HG03457 (cell line): ENCODE results near the gene CRACR2B.

Source experiments
- ATAC-seq: cut with Tn5 transposase; IDR thresholded peaks from one replicate; pipeline ENCODE4 v1.9.1; 2021; ENCODE audit warnings: moderate number of reproducible peaks; ENCODE audit not compliant: unreplicated experiment

Gene CRACR2B

DNA sequence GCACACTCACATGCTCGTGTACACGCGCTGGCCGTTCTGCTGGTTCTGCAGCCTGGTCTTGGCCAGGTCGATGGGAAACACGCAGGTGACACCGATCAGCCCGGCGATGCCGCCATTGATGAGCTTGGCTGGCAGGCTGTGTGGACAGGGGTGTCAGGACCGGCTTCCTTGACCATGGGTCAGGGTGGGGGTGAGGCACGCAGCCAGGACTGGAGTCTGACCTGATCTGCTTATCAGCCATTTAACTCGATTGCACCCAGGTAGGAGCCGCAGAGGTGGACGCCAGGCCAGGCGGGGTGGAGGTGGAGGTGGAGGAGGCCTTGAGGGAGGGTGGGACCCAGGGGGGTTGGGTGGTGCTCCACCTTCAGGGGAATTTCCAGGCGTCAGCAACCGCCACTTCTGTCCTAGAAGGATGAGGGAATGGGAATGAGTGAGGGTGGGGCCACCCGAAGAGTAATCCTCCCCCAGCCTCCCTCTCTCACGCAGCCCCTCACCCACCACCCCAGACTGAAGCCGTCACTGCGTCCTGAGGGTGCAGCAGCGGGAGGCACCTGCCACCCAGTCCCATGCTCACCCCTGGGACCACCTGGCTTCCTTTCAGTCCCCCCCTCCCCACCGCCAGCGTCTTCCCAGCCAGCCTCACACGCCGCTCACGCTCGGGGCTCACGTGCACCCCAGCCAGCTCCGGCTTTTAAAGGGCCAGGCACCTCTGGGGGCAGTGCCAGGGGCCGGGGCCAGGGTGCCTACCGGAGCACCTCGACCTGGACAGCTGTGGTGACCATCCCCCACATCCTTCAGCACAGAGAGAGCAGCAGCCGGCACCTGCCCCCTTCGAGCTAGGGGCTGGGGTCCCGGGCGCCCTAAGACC, 32.7 kb upstream of the CRACR2B start:
- no peak for ATAC-seq

DNA sequence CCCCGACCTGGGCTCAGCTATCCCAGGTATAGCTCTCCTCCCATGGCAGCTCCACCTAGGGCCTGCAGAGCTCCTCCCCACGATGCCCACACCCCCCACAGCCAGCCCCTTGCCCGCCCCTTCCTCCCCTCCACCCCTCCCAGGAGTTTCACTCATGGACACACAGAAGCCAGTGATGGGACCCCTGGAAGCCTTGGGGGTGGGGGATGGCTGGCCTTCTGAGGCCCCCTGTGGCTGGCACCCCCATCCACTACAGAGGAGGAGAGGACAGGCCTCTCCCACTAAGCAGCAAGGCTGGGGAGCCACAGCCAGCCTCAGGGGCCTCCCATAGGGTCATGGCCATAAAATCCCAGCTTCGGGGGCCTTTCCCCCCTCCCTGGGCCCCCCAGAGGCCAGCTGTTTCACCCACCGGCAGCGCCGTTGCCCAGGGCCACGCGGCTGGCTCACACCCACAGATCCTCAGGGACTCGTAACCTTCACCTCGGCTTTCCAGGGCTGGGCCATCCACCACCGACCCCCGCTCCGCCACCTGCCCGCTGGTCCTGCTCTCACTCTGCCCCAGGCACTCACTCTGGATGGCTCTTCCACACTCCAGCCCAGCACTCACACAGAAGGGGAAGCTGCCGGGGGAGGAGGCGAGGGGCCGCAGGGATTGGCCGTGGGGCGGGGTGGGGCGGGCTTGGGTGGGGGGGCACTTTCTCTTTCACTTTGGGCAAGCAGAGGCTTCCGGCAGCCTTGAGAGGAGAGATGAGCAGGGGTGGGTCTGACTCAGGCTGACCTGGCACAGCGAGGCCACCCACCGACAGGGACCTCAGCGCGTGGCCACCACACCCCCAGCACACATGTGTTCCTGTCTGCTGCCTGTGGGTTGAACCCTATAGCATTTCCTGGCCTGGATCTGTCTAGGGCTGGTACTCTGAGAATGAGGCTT, 31.8 kb upstream of the CRACR2B start:
- no peak for ATAC-seq

GRCh38 chr11:796565-797295, 31.0 kb upstream of the CRACR2B start:
- ATAC-seq = no peak

DNA sequence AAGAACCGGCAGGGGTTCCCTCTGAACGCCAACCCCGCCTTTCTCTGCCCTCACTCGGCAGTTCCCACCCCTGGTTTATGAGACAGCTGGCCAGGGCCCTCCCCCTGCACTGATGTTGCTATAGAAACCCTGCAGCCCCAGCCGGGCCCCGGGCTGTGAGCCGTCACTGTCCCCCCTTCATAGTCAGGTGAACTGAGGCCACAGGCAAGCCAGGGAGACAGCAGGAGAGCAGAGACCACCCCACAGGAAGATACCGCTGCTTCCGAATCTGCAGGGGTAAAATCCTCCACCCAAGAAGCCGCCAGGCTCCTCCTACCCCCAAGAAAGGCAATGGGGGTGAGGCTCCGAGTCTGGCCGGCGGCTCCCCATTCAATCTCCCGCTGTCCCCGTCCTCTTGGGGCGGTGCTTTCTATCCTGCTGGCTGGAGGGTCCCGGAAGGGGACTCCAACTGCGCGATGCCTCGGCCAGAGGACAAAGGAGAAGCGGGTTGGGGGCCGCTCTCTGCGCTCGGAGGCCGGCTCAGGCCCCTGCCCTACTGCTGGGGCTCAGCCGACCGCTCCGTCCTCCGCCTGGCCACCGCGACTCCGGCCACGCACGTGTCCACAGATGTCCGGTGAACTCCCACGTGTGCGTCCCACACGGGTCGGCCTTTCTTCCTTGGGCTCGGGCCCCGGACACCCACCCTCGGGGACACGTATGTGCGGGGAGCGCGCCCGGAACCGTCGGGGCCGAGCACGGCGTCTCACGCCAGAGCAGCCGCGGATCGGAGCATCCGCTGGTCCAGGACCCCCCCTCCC, 30.2 kb upstream of the CRACR2B start:
- peak; percentile 26 for ATAC-seq

DNA sequence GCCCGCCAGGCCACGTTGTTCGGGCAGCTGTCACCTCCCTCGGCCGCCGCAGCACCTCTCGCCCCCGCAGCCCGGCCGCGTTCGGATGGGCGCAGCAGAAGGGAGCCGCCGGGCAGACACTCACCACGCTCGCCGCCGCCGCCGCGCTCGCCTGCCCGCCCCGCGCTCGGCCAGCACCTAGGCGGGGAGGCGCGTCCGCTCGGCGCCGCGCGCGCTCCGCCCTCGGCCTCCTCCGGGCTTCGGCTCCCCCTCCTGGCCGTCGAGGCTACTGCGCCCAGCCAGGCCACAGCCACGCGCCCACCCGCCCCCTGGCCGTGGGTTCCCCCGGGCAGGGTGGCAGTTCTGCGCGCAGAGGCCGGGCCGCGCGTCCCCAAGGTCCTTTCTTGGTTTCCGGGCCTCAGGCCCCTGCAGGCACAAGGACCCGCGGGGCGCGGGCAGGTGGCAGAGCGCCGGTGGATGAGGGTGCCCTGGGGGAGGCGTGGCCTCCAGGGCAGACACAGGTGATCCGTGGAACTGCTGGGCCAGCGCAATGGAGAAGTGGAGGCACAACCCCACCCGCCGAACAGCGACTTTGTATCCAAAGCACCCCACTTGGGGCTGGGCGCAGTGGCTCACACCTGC, 29.5 kb upstream of the CRACR2B start, which contains the start of gene SLC25A22:
Gene SLC25A22, minus strand, starts transcription at position 189 of the 621 bp plus-strand sequence. CDS start 3,275 bp downstream, outside the sequence.
- ATAC-seq = peak; percentile 35

- no peak for ATAC-seq
These were observed 27.9 kb upstream of the CRACR2B start for GRCh38 chr11:799641-800316.

GRCh38 chr11:800473-800872, 27.2 kb upstream of the CRACR2B start:
- ATAC-seq = no peak

- ATAC-seq = no peak
These were observed 26.5 kb upstream of the CRACR2B start for GRCh38 chr11:801097-801780.

DNA sequence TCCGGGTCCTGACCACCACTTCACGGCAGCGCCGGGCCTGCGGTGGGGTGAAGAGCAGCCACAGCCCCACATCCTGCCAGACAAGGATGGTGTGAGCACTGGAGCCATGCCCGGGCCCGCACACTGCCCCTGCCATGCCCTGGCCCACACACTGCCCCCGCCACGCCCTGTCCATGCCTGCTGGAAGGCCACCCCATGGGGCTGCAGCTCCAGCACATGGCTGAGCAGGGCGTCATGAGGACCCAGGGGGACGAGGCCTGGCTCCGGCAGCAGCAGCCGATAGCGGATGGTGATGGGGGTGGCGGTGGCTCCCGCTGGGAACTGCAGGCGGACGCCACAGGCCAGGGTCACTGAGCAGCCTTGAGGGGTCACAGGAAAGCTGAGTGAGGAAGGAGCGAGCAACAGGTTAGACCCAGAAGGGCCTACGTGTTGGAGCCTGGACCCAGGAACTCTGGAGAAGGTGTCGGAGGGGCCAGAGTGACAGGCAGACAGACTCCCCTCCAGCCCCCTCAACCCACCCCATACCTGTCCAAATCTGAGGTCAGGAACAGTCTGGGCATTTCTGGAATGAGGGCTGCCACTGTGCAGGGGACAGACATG, 25.6 kb upstream of the CRACR2B start:
- no peak for ATAC-seq

GRCh38 chr11:802693-803466, 24.8 kb upstream of the CRACR2B start:
- no peak for ATAC-seq

GRCh38 chr11:803467-803742, 24.3 kb upstream of the CRACR2B start:
- ATAC-seq = no peak

- no peak for ATAC-seq
These were observed 23.7 kb upstream of the CRACR2B start for GRCh38 chr11:803770-804598.

GRCh38 chr11:804599-804964, 23.1 kb upstream of the CRACR2B start:
- ATAC-seq = no peak

DNA sequence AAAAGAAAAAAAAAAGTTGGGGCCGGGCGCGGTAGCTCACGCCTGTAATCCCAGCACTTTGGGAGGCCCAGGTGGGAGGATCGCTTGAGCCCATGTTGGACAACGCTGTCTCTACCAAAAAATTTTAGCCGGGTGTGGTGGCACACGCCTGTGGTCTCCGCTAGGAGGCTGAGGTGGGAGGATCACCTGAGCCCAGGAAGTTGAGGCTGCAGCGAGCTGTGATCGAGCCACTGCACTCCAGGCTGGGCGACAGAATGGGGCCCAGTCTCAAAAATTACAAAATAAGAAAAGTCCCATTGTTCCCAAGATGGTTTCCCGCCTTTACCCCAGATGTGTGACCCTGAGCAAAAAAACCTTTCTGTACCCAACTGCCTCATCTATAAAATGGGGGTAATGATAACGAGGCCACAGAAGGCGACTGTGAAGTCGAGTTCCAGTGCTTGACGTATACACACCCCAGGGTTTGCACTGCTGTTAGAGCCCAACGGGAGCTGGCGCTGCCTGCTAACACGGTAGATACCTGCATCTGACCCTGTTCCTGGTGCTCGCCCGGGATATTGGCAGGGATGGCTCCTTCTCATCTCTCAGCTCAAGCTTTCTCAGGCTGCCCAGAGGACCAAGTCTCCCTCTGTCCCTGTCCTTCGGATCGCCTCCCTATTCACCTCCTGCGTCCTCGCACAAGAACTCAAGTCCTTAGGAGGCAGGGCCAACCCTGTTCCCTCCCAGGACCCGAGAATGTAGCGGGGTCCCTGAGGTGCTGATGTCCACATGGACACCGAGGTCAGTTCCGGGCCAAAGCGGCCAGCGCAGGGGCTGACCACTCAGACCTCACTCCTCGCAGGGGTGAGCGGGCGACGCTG, 19.1 kb upstream of the CRACR2B start:
- no peak for ATAC-seq

GRCh38 chr11:809287-810039, 18.3 kb upstream of the CRACR2B start, which contains the start of gene RPLP2:
RPLP2 (plus strand) TSS chr11:809967; CDS start chr11:810235, 268 bp downstream.
- peak; percentile 51 for ATAC-seq
